GM15510 (cell line): Measurements from ENCODE around the gene PDE6D.

Source experiments
- POLR2A ChIP-seq: IDR thresholded peaks from 3 replicates; pipeline ENCODE4 v1.6.1; 2011; ENCODE audit warnings: borderline replicate concordance; ENCODE audit not compliant: insufficient read length; ENCODE audit errors: extremely low read depth

The PDE6D gene

GRCh38 chr2:231715499-231715837 is 65.6 kb downstream of the PDE6D start:
- no peak for TF ChIP-seq POLR2A

DNA sequence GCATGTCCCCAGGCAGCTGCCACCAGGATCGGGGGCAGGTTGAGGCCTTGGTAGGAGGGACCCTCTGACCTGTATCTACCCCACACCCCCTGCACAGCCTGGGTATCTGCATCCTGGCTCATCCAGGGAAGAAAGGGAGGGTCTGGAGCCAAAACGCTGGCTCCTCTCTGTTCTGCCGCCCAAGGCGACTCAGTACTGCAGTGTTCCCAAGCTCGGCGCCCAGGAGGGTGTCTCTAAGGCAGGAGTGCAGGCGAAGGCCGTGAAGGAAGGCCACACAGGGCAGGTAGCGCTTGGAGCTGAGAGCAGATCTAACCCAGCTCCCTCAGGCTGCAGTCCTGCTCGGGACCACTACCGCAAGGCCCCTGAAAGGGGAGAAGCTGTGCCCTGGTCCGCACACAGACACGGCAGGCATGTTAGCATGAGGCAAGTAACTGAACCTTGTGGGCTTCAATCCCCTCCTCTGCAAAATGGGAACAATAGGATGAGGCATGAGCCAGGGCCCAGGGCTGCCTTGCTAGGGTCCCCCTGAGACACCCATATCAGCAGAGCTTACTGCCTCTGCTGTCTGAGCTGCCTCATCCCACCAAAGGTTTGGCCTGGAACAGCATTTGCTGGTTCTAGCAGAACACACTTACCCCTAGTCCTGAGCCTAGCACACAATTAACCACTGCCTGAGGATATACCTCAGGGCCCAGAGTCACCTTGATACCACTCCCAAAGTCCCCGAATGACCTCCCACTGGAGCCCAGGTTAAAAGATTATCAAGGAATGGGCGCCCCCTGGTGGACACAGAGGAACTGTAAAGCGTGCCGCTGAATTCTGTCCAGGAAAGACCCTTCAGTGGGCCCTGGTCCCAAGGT is 66.2 kb downstream of the PDE6D start:
- TF ChIP-seq POLR2A: no peak

- peak; percentile 65 for TF ChIP-seq POLR2A
Measured at GRCh38 chr2:231713730-231714638, 67.1 kb downstream of the PDE6D start.

DNA sequence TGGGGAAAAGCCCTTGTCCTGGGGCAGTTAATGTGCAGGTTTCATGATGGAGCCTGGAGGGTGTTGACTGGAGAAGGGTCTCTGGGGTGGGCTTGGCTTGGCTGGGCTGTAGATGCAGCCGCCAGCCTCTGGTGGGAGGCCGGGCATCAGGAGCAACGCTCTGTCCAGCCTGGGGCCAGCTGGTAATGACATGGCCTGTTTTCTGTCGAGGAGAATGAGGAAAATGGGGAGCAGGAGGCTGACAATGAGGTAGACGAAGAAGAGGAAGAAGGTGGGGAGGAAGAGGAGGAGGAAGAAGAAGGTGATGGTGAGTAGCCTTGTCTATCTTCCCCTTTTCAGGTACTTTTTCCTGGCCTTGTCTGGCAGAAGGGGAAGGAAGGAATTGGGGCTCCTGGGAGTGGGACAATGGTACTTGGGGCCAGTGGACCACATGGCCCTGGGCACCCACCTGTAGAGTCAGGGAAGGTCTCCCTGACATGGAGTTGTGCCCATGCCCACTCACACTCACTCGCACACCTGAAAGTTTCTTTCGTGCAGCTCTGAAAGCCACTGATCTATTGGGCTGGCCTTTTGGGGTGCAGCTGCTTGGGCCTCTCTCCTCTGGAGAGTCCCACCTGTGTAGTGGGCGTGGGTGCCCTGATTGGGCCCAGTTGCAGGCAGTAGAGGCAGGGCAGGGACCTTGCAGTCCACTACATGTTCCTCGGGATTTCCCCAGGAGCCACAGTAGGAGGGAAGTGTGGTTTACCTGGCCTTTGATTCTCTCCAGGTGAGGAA is 69.2 kb downstream of the PDE6D start:
- TF ChIP-seq POLR2A: no peak

DNA sequence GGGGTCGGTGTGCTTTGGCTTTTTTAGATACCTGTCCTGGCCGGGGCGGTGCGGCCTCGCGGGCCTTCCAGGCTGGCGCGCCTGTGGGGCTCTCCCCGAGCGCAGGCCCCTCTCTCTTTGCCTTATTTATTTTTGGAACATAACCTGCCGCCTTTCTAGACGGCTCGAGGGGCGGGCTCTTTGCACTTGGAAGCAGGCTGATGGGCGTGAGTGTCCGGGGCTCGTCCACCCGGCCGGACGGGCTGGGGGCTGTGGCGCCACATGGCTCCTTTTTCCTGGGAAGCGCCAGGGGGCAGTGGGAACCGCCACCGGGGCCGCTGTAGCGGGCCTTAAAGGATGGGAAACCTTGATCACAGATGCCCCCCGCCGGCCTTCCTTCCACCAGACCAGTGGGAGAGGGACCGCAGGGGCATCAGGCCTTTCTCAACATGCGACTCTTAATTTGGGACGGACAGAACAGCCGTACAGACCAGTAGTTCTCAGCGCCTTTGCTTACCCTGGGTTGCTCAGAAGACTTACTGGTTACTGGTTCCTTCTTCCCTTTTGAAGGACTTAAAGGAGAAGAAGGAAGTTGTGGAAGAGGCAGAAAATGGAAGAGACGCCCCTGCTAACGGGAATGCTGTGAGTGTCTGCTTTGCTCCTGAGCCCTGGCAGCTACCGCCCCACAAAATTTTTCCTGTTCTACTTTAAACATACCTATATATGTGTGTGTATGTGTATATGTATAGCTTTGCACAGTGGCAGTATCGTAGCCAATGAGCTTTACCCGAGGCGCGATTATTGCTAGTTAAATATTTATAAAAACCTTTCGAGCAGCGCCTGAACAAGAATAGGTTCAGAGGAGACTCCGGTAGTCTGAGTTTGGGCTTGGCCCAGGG is 70.0 kb downstream of the PDE6D start:
- TF ChIP-seq POLR2A: no peak

- TF ChIP-seq POLR2A: peak; percentile 82
Measured at GRCh38 chr2:231709981-231710798, 70.9 kb downstream of the PDE6D start.

DNA sequence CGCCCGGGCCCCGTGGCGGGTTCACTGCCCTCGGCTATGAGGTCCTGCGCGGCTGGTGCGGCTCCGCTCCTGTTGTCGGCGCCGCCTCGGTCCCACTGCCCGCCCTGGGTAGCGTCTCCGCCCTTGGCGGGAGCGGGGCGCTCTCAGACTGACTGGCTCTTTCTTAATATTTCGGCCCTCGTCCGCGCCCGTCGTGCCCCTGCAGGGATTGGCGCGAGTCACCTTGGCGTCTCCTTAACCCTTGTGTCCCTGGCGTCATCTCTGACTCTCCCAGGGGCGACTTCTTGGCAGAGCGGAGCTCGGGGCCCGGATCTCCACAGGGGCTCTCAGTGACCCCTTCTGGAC is 71.5 kb downstream of the PDE6D start:
- TF ChIP-seq POLR2A: no peak

DNA sequence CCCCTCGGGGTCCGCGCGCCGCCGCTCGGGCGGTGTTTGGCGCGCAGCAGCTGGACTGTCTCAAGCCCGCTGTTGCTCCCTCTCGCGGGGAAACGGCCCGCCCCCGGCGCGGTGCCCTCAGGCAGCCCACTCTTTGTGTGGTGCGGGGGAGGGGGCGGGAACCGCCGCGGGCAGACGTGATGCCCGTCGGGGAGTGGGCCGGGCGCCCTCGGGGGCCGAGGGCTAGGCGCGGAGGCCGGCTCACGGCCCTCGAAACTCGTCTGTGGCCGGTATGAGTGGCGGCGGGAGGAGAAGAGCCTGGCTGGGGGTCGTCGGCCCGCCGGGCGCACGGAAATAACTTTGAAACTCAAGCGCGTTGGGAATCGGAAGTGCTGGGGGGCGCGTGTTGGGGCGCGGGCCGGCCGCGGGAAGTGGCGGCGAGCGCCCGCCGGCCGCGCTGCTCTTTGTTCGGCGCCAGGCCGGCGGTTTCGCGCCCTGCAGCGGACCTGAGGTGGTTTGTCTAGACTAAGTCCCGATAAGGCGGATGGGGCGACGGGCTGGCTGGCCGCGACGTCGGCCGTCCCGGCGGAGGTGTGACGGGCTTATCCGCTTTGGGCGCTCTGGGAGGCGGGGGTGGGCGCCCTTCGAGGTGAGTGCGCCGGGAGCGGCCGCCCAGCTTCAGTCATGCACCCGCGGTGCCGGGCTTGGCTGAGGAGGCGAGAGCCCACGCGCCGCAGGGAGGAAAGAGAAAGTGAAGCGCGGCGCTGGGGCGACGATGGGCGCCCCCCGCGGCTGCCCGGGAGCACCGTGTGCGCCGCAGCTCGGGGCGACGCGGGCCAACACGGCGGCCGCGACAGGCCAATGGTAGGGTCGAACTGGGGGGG is 72.1 kb downstream of the PDE6D start:
- no peak for TF ChIP-seq POLR2A

DNA sequence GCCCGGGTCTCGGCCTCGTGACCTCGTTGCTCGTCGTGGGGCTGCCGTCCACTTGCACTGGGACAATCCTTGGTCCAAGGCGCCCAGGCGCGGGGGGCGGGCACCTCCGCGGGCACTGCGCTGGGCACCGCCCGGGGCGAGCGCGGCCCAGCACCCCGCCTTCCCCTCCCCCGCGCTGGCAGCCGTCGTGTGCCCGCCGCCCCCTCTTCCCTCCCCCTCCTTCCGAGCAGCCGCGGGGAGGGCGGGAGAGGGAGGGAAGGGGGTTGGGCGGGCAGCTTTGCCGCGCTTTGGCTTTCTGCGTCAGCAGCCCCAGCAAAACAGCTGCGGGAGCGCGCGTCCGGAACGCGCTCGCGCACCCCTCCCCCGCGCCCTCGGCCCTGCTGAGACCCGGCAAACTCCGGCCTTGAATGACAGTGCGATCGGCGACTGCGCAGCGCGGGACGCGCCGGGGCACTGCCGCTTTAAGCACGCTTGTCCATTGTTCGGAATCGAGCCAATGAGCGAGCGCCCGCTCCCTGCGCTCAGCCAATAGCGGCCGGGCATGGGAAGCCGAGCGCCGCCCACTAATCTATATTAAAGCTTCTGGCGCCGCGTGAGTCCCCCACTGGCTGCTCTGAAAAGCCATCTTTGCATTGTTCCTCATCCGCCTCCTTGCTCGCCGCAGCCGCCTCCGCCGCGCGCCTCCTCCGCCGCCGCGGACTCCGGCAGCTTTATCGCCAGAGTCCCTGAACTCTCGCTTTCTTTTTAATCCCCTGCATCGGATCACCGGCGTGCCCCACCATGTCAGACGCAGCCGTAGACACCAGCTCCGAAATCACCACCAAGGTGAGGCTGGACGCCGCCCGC is 72.9 kb downstream of the PDE6D start, which contains the start of gene PTMA:
Gene PTMA (plus strand): TSS at position 599 of the 846 bp plus-strand sequence. CDS start 182 bp downstream, at position 781.
- TF ChIP-seq POLR2A: peak; percentile 99

GRCh38 chr2:231707625-231707926 is 73.5 kb downstream of the PDE6D start:
- TF ChIP-seq POLR2A: no peak
